H9 (cell line): ENCODE measurements around the gene GRM1. TPM values are rescaled to one million over a fixed set of nuclear protein-coding genes. Genes with fewer than 3 reads are reported as not detected.

Experiments
- DNase-seq: peaks from one replicate; pipeline ENCODE4 v3.0.0-alpha.2; 2017
- H2AFZ ChIP-seq: one replicate; pipeline ENCODE4 v1.6.1; 2013; ENCODE audit warnings: mild to moderate bottlenecking, low read length, control low read depth, moderate library complexity
- H2AK5ac ChIP-seq: 2 replicates; pipeline ENCODE4 v1.6.1; 2013; ENCODE audit warnings: low read length, control low read depth, mixed read lengths; ENCODE audit not compliant: insufficient read length
- H2BK120ac ChIP-seq: one replicate; pipeline ENCODE4 v1.6.1; 2013; ENCODE audit warnings: low read depth, mild to moderate bottlenecking, low read length, control low read depth, inconsistent platforms; ENCODE audit not compliant: poor library complexity, severe bottlenecking
- H2BK12ac ChIP-seq: 2 replicates; pipeline ENCODE4 v1.6.1; 2013; ENCODE audit warnings: low read length, control low read depth, mixed read lengths, low read depth; ENCODE audit not compliant: insufficient read length
- H2BK15ac ChIP-seq: 2 replicates; pipeline ENCODE4 v1.6.1; 2013; ENCODE audit warnings: low read depth, low read length, control low read depth
- H2BK20ac ChIP-seq: one replicate; pipeline ENCODE4 v1.6.1; 2013; ENCODE audit warnings: low read depth, mild to moderate bottlenecking, low read length, control low read depth, inconsistent platforms; ENCODE audit not compliant: poor library complexity, severe bottlenecking
- H2BK5ac ChIP-seq: 2 replicates; pipeline ENCODE4 v1.6.1; 2013; ENCODE audit warnings: low read length, control low read depth, mixed read lengths; ENCODE audit not compliant: insufficient read length
- H3K14ac ChIP-seq: 2 replicates; pipeline ENCODE4 v1.6.1; 2013; ENCODE audit warnings: low read length, control low read depth; ENCODE audit not compliant: insufficient read depth
- H3K18ac ChIP-seq: 2 replicates; pipeline ENCODE4 v1.6.1; 2013; ENCODE audit warnings: low read depth, mild to moderate bottlenecking, mixed read lengths, low read length, control low read depth; ENCODE audit not compliant: insufficient read length
- H3K23ac ChIP-seq: 2 replicates; pipeline ENCODE4 v1.6.1; 2013; ENCODE audit warnings: low read length, control low read depth, mixed read lengths, low read depth; ENCODE audit not compliant: insufficient read length
- H3K23me2 ChIP-seq: 2 replicates; pipeline ENCODE4 v1.6.1; 2013; ENCODE audit warnings: low read depth, mild to moderate bottlenecking, mixed read lengths, low read length, control low read depth; ENCODE audit not compliant: insufficient read length, poor library complexity, severe bottlenecking
- H3K27ac ChIP-seq: 2 replicates; pipeline ENCODE4 v1.5.1; 2013; ENCODE audit warnings: low read length, control low read depth, mixed read lengths, low read depth; ENCODE audit not compliant: insufficient read length
- H3K27me3 ChIP-seq: 2 replicates; pipeline ENCODE4 v1.6.1; 2013; ENCODE audit warnings: low read length, control low read depth, inconsistent platforms; ENCODE audit not compliant: insufficient read depth
- H3K4ac ChIP-seq: 2 replicates; pipeline ENCODE4 v1.6.1; 2013; ENCODE audit warnings: low read depth, mild to moderate bottlenecking, control low read depth, inconsistent platforms, low read length, moderate library complexity
- H3K4me1 ChIP-seq: 2 replicates; pipeline ENCODE4 v1.6.1; 2013; ENCODE audit warnings: low read length, control low read depth, inconsistent platforms; ENCODE audit not compliant: insufficient read depth
- H3K4me2 ChIP-seq: 2 replicates; pipeline ENCODE4 v1.6.1; 2013; ENCODE audit warnings: low read length, control low read depth, mixed read lengths; ENCODE audit not compliant: insufficient read length, insufficient read depth
- H3K56ac ChIP-seq: 2 replicates; pipeline ENCODE4 v1.6.1; 2013; ENCODE audit warnings: low read depth, mild to moderate bottlenecking, mixed read lengths, low read length, control low read depth; ENCODE audit not compliant: insufficient read length
- H3K79me1 ChIP-seq: 2 replicates; pipeline ENCODE4 v1.6.1; 2013; ENCODE audit warnings: low read depth, mild to moderate bottlenecking, moderate library complexity, low read length, control low read depth, inconsistent platforms; ENCODE audit not compliant: insufficient read depth, poor library complexity, severe bottlenecking
- H3K79me2 ChIP-seq: 2 replicates; pipeline ENCODE4 v1.6.1; 2013; ENCODE audit warnings: low read length, control low read depth, inconsistent platforms; ENCODE audit not compliant: insufficient read depth
- H3K9ac ChIP-seq: 2 replicates; pipeline ENCODE4 v1.6.1; 2013; ENCODE audit warnings: low read length, control low read depth, mixed read lengths; ENCODE audit not compliant: insufficient read length; ENCODE audit errors: extremely low read depth
- H3K9me3 ChIP-seq: one replicate; pipeline ENCODE4 v1.6.1; 2013; ENCODE audit warnings: low read depth, low read length, inconsistent platforms; ENCODE audit not compliant: control insufficient read depth
- H3T11ph ChIP-seq: one replicate; pipeline ENCODE4 v1.6.1; 2013; ENCODE audit warnings: mild to moderate bottlenecking, low read length, control low read depth, inconsistent platforms
- H4K20me1 ChIP-seq: one replicate; pipeline ENCODE4 v1.6.1; 2013; ENCODE audit not compliant: control insufficient read depth, insufficient read length, insufficient read depth
- H4K5ac ChIP-seq: 2 replicates; pipeline ENCODE4 v1.6.1; 2013; ENCODE audit warnings: low read depth, mild to moderate bottlenecking, mixed read lengths, low read length, control low read depth; ENCODE audit not compliant: insufficient read length
- H4K8ac ChIP-seq: replicated peaks from 2 replicates; pipeline ENCODE4 v1.6.1; 2013; ENCODE audit warnings: low read length, control low read depth, mixed read lengths, low read depth; ENCODE audit not compliant: insufficient read length
- H4K91ac ChIP-seq: 2 replicates; pipeline ENCODE4 v1.6.1; 2013; ENCODE audit warnings: low read depth, mild to moderate bottlenecking, moderate library complexity, mixed read lengths, low read length, control low read depth; ENCODE audit not compliant: insufficient read length
- H3K27ac Mint-ChIP-seq, 3 experiments: 2 replicates in 2 of 3; 3 replicates in 1 of 3; pipeline ENCODE4 v1.8.0; 2020 to 2021; ENCODE audit warnings: mixed read lengths in 3 of 3, mild to moderate bottlenecking in 1 of 3, moderate library complexity in 1 of 3
- H3K27me3 Mint-ChIP-seq: 2 replicates; pipeline ENCODE4 v1.8.0; 2021; ENCODE audit warnings: low read depth, mild to moderate bottlenecking, moderate library complexity, mixed read lengths
- H3K36me3 Mint-ChIP-seq, 3 experiments: 2 replicates in 2 of 3; 3 replicates in 1 of 3; pipeline ENCODE4 v1.8.0; 2020 to 2021; ENCODE audit warnings: low read depth in 3 of 3, mixed read lengths in 3 of 3; ENCODE audit not compliant: insufficient read depth in 1 of 3
- H3K4me1 Mint-ChIP-seq, 2 experiments: 2 replicates each; pipeline ENCODE4 v1.8.0; 2020; ENCODE audit warnings: mixed read lengths in 2 of 2
- H3K4me3 Mint-ChIP-seq, 2 experiments: 2 replicates in 1 of 2; 3 replicates in 1 of 2; pipeline ENCODE4 v1.8.0; 2020 to 2021; ENCODE audit warnings: mild to moderate bottlenecking in 2 of 2, mixed read lengths in 2 of 2, moderate library complexity in 1 of 2
- H3K9me3 Mint-ChIP-seq, 2 experiments: 2 replicates in 1 of 2; 3 replicates in 1 of 2; pipeline ENCODE4 v1.8.0; 2020; ENCODE audit warnings: mild to moderate bottlenecking in 2 of 2, mixed read lengths in 2 of 2, moderate library complexity in 1 of 2
- WGBS: extraction: QIAGEN DNeasy Blood & Tissue Kit; methylation state at CpG from one replicate; pipeline ENCODE4 v1.1.7; 2013; ENCODE audit warnings: missing lambda C conversion rate, low lambda C conversion rate, mixed read lengths; ENCODE audit not compliant: insufficient read length; ENCODE audit errors: extremely low coverage; 5-methylcytosine and 5-hydroxymethylcytosine counted together
- total RNA-seq: library from RNA; stranded (reverse); gene quantifications from 2 replicates; pipeline ENCODE4 v1.2.1, GENCODE V29; 2021
- TF ChIP-seq, protein P1 (sequence below): fragments of 200-600 bp; sonication (generic); conservative IDR thresholded peaks from 3 replicates; pipeline ENCODE4 v1.8.0; 2021; ENCODE audit warnings: antibody characterized with exemption, mild to moderate bottlenecking

GRM1 gene
- total RNA-seq, 1 experiment from 2014 or later = 0.39 TPM

DNA sequence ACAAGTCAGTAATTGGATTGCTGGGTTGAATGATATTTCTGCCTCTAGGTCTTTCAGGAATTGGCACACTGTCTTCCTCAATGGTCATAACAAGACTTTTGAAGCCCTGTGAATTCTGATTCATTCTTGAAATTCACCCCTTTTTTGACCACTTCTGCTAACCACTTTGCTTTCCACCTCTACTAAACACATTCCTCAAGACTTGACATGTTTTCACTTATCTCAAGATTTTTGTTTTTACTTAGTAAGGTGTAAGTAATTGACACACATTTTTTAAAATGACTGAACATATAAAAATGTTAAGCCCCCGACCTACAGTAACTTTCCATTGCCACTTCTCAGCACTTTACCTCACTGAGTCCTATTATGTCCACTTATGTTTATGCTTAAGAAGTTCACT is 239.1 kb downstream of the GRM1 start:
- Mint-ChIP-seq H3K36me3 (0 out of 7 replicates have a peak, but pooled peaks cover 0 to 4% (median 0%) of the 10 kb centered on the region in 3 experiments), H3K4me1 (peaks cover 9% of the 10 kb centered on the region in 2 experiments), H3K27me3 (no peaks in the 10 kb centered on the region), H3K4me3 (no peak overlapping the region), H3K9me3 (peaks cover 0 to 3% of the 10 kb centered on the region in 2 experiments; a peak in 2 of 5 replicates), H3K27ac (no peak overlapping the region)
- Histone ChIP-seq H3K4ac (no peak overlapping the region), H3K23me2 (no peaks in the 10 kb centered on the region), H3K27me3 (no peaks in the 10 kb centered on the region), H3K23ac (no peak overlapping the region), H2AFZ (no peak overlapping the region), H3T11ph (no peak overlapping the region), H4K8ac (no peak overlapping the region), H2AK5ac (no peak overlapping the region), H2BK5ac (no peak overlapping the region), H4K91ac (no peak overlapping the region), H3K9me3 (no peaks in the 10 kb centered on the region), H3K18ac (no peak overlapping the region), H4K5ac (no peak overlapping the region), H3K4me2 (no peak overlapping the region), H3K79me1 (no peaks in the 10 kb centered on the region), H2BK12ac (no peak overlapping the region), H3K14ac (no peak overlapping the region), H3K27ac (no peak overlapping the region), H3K56ac (no peak overlapping the region), H3K4me1 (no peaks in the 10 kb centered on the region; the same call in 1 of the 2 replicates), H2BK20ac (no peak overlapping the region), H3K79me2 (no peaks in the 10 kb centered on the region), H2BK120ac (no peak overlapping the region), H2BK15ac (no peak overlapping the region), H3K9ac (no peak overlapping the region), H4K20me1 (no peaks in the 10 kb centered on the region)
- no CpG with 5 or more reads among the region's 1 CpG for WGBS
- TF ChIP-seq, protein P1, sequence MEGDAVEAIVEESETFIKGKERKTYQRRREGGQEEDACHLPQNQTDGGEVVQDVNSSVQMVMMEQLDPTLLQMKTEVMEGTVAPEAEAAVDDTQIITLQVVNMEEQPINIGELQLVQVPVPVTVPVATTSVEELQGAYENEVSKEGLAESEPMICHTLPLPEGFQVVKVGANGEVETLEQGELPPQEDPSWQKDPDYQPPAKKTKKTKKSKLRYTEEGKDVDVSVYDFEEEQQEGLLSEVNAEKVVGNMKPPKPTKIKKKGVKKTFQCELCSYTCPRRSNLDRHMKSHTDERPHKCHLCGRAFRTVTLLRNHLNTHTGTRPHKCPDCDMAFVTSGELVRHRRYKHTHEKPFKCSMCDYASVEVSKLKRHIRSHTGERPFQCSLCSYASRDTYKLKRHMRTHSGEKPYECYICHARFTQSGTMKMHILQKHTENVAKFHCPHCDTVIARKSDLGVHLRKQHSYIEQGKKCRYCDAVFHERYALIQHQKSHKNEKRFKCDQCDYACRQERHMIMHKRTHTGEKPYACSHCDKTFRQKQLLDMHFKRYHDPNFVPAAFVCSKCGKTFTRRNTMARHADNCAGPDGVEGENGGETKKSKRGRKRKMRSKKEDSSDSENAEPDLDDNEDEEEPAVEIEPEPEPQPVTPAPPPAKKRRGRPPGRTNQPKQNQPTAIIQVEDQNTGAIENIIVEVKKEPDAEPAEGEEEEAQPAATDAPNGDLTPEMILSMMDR = no peak
- no peak for DNase-seq
